Occipital lobe (tissue), 2 donors: ENCODE results near the gene FBXL17. TPM values are rescaled to one million over a fixed set of nuclear protein-coding genes. Genes with fewer than 3 reads are reported as not detected.

ENCODE experiments used
- DNase-seq: peaks from one replicate; lab custom pipeline; 2025; lab: John Stamatoyannopoulos, UW
- total RNA-seq: library from RNA; depleted of rRNA; stranded (reverse); fragments of >200 nt; gene quantifications from one replicate; pipeline ENCODE4 v1.2.3, GENCODE V29; 2014

The FBXL17 gene
- total RNA-seq, 1 donor from 2014 or later, result 75.0 TPM

DNA sequence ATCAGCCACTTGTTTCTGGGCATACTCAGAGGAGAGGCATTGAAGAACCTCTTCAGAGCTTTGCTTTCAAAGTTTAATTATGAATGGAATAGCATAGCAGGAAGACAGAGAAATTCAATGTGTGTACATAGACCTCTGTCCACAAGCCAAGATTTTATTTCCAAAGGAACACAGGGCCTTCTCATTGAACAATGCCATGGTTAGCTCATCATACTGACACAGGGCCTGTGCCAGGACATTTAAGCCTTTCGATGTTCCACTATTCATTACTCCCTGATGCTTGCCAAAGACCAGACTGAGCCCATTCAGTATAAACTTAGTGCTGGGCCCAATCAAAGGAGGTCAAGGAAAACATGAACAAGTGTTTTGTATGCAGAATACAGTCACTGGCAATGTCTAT lies 280.8 kb downstream of the FBXL17 start:
- peak; percentile 71 for DNase-seq

- no peak for DNase-seq
These were observed 287.1 kb downstream of the FBXL17 start for GRCh38 chr5:108094800-108095199.

GRCh38 chr5:108093186-108093585 lies 288.7 kb downstream of the FBXL17 start:
- no peak for DNase-seq

DNA sequence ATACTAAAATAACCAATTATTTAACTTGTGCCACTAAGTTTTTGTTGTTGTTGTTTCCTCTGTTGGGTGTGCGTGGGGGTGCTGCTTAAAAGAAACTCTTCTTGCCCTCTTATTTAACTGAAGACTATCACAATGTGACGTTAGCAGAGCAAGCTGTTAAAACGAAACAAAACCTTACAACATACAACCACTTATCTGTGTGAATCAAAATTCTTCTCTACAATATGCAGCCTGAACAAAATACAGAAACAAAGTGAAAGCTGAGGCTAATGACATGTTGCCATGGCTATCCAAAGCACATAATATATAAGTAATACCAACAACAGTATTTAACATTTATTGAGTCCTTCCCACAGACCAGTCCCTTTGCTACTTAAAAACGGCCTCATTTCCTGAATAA lies 291.0 kb downstream of the FBXL17 start:
- DNase-seq, result no peak

DNA sequence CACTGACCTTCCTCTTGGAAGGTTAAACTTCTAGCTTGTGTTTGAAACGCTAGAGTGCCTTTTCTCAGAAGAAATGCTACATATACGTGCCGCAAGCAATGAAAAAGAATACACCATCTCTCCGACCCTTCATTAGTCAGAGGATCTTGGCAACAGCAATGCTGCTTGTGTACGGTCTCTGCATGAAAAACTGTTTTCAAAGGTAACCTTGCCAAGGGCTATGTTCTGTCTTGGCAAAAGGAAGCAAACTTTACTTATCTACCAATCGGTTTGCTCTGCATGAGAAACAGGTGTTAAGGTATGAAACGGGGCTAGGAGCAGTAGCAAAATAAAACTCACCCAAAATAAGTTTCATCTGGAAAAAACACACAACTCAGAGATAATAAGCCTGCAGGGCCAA lies 297.8 kb downstream of the FBXL17 start:
- no peak for DNase-seq

DNA sequence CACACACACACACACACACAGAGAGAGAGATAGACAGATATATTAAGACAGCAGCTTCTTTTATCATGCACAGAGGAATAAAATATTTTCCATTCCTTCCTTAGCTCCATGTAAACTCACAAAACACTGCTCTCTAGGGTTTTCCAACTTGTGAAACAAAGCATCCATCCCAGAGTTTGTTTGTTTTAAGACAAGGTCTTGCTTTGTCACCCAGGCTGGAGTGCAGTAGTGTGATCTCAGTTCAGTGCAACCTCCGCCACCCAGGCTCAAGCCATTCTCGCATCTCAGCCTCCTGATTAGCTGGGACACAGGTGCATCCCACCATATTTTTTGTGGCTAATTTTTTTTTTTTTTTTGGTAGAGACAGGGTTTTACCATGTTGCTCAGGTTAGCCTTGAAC lies 298.7 kb downstream of the FBXL17 start:
- no peak for DNase-seq

DNA sequence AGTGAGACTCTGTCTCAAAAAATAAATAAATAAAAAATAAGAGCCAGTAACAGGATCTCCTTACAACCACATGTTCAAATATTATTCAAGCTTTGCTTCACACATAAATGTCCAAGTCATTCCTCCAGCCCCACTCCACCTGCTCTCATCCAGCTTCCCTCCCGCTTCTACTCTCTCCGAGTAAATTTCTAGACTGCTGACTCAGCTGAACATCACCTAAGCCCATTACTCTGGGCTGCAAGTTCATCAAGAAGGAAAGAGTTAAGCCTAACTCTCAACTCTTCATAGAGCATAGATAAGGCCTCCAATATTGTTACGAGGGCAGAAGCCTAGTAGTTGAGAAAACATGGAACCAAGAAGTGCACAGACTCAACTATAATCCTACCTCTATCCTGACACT lies 300.2 kb downstream of the FBXL17 start:
- DNase-seq, result no peak

- no peak for DNase-seq
These were observed 302.1 kb downstream of the FBXL17 start for GRCh38 chr5:108079753-108080152.

DNA sequence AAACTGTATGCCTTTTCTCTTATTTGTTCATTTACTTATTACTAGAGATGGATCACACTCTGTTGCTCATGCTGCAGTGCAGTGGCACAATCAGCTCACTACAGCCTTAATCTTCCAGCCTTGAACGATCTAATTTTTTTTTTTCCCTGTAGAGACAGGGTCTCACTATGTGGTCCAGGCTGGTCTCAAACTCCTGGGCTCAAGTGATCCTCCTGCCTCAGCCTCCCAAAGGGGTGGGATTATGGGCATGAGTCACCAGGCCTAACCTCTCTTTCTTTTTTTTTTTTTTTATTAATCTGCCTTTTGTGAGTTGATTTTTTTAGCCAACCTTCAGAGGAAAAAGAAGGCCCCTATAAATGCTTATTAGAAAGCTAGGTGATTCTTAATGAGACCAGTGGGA lies 303.0 kb downstream of the FBXL17 start:
- no peak for DNase-seq

DNA sequence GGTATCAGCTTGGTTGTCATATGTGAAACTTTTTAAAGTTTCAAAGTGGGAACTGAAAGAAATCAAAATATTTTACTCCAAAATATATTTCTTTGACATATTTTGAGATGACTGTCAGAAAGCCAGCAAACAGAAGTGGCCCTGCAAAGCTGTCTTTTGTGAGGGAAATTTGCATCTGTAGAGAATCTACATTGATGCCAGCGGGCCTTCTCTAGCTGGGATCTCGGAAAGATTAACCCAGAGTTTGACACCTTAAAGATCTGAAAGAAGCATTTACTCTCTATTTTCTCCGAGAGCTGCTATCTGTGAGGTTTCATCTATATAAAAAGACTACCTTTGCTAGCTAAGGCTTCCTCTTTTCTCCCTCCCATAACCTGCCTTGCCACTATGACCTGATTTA lies 303.6 kb downstream of the FBXL17 start:
- DNase-seq, result no peak

DNA sequence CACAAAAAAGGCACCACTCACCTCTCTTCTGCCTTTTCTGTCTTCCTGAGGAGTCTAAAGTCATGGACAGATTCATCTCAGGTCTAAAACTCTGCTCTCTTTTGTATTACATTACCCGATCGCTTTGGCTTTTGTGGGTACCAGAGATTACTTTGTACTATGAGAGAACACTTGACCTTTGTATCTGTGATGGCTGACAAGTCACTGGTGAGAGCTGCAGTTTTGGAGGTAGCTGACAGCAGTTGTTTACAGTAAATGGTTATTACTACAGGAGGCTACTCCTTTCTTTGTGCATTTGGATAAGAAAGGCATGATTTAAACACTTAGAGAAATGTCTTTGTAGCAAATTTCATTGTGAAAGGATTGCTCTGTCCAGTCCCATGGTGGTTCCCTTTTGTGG lies 307.3 kb downstream of the FBXL17 start:
- DNase-seq, result no peak

GRCh38 chr5:108064302-108064701 lies 317.6 kb downstream of the FBXL17 start:
- no peak for DNase-seq

- DNase-seq, result no peak
These were observed 320.0 kb downstream of the FBXL17 start for GRCh38 chr5:108061941-108062340.

DNA sequence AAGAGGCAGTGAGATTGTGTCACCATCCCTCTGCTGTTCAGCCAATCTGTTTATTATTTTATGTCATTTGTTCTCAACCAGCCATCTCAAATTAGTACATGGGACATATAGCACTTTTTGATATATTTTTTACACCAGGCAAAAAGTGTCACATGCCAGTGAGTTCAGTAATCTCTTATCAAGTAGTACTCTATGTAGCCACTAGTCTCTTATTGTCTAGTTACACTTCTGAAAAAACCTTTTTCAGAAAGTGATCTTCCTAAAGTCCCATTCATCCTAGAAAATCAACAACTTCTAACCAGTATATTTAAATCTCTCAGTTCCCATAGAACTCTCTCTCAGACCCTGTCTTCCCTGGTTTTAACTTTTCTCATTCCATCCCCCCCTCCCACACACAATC lies 321.6 kb downstream of the FBXL17 start:
- DNase-seq, result no peak

- no peak for DNase-seq
These were observed 322.6 kb downstream of the FBXL17 start for GRCh38 chr5:108059334-108059733.

GRCh38 chr5:108054349-108054748 lies 327.5 kb downstream of the FBXL17 start:
- no peak for DNase-seq

DNA sequence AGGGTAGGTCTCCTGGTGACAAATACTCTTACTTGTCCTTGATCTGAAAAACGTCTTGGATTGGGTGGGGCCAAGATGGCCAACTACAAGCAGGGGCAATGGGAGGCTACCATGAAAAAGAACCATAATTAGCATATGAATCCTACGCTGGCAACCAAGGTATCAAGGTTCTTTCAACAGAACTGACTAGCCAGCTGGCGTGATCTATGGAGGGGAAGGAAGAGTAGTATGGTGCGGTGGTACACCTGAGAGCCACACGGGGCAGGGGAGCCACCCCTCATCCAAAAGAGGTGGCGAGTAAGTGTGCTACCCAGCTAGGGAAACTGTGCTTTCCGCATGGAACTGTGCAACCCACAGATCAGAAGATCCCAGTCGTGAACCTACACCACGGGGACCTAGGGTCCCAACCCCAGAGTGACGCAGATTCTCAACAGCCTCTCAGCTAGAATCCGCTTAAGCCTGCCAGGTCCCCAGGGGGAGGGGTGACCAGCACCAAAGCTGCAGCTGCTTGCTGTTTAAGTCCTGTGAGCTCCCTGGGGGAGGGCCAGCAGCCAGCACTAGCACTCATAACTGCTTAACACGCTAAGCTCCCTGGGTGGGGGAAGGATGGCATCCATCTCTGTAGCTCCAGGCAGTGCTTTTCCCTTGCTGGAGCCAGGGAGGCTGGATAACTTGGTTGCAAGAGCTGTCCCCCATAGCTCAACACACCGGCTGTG lies 334.8 kb downstream of the FBXL17 start:
- no peak for DNase-seq

- DNase-seq, result no peak
These were observed 345.4 kb downstream of the FBXL17 start for GRCh38 chr5:108036482-108036881.

GRCh38 chr5:108028883-108029282 lies 353.0 kb downstream of the FBXL17 start:
- no peak for DNase-seq

GRCh38 chr5:108028412-108028811 lies 353.5 kb downstream of the FBXL17 start:
- no peak for DNase-seq

DNA sequence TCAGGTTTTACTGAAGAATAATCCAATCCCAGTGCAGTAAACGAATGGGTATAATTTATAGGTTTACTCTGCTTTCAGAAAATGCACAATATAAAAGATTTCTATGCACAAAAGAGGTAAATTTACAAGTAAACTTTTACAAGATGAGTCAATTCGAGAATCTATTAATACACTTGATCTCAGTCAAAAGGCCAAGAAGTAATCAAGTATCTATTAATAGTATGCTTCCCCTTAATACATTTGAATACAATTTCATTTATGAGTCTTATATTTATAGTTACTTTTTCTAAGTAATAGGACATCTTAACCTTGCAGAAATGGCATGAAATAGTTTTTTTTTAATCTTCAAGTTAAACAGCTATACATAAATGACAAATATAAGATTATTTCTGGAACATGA lies 355.9 kb downstream of the FBXL17 start:
- DNase-seq, result no peak

- no peak for DNase-seq
These were observed 356.9 kb downstream of the FBXL17 start for GRCh38 chr5:108024986-108025385.

GRCh38 chr5:108016101-108016500 lies 365.8 kb downstream of the FBXL17 start:
- DNase-seq, result no peak

DNA sequence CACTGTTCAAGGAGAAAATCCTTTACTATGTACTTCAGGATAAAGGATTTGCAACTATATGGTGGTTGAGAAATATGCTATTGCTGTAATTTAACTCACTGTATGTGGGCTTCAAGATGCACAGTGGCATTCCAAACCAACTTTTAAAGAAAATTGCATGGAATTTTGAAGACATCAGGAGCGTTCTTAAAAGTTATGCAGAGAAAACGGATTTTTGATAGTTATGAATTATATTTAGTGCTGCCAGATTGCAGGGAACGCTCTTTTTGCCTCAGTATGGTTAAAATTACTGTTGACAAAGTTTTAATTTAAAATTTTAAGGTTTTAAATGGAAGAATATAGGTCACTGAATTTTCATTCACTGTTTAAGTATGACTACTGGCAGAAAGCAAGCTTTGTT lies 375.1 kb downstream of the FBXL17 start:
- no peak for DNase-seq
